Activated T-helper 9 cell treated with anti-CD3 and anti-CD28 coated beads, Interleukin-2, amount 50 U/mL, for 16 hours (primary cell): Measurements from ENCODE around the gene DPYSL3.

Source experiments
- DNase-seq: peaks from one replicate; pipeline ENCODE4 v3.0.0-alpha.2; 2020; ENCODE audit warnings: low read depth

The DPYSL3 gene

DNA sequence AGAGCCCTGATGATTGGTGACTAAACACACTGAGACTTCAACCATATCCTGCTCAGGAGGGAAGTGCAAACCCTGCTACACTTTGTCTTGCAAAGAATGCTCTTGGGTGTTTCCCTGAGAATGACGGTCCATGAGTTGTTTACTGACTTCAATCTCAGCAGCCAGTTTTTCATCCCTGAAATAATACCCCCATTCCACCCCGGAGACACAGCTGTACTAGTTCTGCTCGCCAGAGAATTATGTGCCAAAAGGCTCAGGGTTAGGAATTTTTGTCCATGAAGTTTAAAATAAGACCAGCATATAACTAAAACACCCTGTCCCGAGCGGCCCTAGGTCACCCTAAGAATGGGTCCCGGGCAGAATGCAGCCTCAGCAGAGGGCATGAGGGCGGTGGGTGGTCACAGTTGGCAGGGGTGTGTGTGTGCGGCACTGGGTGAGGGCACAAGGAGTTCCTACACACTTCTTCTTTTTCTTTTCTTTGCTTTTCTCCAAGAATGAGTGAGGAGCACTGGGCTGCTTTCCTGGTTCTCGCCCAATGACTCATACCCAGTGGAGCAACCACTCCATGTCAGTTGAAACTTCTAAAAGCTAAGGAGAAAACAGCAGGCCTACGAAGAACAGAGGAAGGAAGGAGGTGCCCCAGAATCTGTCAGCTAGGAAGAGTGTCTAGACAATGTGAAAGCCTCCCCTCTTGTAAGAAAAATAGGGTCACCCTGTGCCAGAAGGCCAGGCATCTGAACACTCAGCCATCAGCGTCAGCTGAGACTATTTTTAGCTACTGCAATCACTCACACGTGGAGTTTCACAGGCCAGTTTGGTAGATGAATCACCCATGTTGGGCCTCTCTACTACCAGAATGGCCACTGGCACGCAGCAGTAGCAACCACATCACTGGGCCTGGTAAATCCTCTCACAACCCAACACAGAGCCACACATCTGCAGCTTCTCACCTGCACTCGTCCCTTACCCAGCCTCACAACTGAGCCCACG lies 105.9 kb downstream of the DPYSL3 start:
- no peak for DNase-seq

- DNase-seq: no peak
These were observed 109.0 kb downstream of the DPYSL3 start for GRCh38 chr5:147400881-147401280.

DNA sequence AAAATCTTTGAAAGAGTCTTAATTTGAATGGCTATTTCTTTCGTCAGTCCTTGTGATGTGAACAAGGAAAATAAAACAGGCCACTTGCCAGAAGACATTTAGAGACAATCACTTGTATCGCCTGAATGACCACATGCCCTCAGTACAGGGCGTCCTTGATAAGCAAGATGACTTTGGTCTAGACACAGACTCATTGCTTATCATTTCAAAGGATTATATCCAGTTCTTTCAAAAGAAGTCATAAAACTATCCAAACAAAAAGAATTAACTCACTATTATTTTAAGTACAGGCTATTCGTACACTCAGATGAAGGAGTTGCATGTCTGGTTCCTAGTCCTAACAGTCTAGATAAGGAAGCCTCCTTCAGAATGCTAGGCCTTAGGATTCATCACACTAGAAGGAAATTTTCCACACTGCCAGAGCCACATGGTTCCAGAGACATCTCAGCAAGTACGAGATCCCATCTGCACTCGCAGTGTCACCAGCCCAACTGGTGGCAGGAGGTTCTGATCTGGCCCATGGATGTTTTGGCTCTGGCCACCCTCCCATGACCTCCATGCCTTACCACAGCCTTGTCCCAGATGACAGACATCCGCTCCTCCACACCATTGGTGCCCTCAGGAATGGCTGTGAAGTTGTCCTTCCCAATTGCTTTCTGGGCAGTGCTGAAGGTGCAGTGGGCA lies 109.6 kb downstream of the DPYSL3 start:
- no peak for DNase-seq

DNA sequence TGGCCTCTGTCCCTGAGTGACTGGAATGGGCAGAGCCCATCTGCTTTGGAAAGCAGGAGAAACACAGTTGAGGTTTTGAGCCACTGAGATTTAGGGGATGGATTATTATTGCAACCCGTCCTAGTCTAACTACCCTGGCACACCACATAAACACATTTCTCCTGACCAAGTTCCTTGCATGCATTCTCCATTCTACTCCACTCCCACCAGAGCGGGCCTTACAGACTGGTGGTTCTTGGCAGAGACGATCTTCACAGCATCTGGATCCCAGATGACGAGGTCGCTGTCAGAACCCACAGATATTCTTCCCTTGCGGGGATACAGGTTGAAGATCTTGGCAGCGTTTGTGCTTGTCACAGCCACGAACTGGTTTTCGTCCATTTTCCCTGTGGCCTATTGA lies 111.0 kb downstream of the DPYSL3 start:
- no peak for DNase-seq

GRCh38 chr5:147397616-147398015 lies 112.3 kb downstream of the DPYSL3 start:
- no peak for DNase-seq

DNA sequence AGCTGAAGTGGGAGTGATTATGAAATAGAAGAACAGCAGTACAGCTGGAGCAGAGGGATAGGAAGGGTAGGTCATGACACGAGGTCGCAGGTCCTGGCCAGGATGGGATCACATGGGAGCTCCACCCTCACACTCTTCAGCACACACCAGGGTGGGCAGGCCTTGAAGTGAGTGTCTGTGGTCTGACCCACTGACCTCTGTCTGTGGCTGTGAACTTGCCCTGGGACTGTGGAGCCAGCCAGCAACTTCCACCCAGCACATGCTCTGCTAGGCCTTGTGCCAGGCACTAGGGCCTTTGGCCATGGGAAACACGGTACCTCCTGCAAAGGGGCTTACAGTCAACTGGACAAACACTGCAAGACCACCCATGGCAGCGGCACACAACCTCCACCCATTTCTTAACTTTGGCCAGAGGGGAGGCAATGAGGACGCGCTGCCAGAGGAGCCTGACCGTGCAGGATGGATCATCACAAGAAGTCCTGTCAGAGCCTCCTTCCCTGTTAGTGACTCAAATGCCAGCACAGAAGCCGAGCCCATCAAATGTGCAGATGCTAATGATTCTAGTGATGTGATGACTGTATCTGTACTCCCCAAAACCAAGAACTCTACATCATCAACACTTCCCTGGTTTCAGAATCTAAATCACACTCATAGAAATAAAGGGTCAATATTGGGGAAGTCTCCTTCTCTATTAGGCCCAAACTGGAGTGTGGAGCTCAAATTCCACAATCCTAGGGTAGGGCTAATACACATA lies 113.6 kb downstream of the DPYSL3 start:
- DNase-seq: no peak

- DNase-seq: no peak
These were observed 115.8 kb downstream of the DPYSL3 start for GRCh38 chr5:147393874-147394672.

DNA sequence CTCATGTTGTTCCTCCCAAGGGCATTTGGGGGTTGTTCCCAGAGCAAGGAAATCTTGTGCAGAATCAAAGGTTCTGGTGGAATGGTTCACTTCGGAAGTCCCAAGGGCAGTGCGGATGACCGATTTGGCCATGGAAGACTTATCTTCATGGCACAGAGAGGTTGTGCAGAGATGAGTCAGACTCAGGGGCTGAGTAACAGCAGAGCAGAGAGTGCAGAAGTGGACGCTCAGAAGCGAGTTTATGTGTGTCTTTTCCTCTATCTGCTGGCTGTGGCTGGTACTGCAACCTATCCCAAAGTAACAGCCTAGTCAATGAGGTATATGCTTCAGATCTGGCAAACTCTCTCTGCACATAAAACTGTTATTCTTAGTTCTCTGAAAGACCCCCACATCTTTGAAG lies 118.1 kb downstream of the DPYSL3 start:
- no peak for DNase-seq

- DNase-seq: no peak
These were observed 119.1 kb downstream of the DPYSL3 start for GRCh38 chr5:147390654-147391225.

DNA sequence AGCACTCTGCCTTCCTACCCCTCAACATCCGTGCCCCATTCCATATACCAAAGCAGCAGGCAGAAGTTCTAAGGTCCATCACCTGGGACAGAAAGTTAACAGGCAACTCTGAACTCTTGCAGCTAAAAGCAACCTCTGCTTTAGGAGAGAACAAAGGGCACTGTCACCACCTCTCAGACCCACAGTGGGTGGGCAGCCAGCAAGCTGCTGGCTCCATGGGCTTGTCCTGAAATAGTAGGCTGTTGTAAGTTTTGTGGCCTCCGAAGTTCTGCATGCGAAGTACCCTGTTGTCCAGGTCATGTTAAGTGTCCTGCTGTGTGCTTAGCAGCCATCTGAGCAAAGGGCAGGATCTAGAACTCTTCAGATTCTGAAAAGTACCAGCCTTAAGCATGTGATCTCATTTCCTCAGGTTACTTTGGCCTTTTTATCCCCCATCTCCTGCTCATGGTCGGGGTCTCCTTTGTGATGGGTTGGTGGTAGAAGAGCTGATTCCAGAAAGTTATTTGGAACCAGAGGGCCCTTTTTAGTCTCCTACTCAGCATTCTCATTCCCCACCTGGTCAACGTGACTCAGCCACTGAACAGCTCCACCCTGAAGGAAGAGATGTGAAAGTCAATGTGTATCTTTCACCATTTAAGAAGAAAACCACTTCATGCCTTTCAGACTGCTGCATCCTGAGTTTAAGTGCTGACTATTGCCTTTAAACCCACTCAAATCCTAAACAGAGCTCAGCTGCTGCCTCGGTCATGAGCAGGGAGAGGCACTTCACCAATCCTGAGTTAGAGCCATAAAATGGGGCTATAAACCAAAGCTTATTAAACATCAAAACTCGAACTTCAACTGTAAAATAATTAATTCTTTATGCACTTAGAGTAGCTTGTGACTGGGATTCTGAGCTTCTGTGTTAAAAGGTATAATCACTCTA lies 121.4 kb downstream of the DPYSL3 start:
- no peak for DNase-seq

- DNase-seq: no peak
These were observed 122.8 kb downstream of the DPYSL3 start for GRCh38 chr5:147387109-147387508.

- no peak for DNase-seq
These were observed 125.3 kb downstream of the DPYSL3 start for GRCh38 chr5:147384346-147385193.

DNA sequence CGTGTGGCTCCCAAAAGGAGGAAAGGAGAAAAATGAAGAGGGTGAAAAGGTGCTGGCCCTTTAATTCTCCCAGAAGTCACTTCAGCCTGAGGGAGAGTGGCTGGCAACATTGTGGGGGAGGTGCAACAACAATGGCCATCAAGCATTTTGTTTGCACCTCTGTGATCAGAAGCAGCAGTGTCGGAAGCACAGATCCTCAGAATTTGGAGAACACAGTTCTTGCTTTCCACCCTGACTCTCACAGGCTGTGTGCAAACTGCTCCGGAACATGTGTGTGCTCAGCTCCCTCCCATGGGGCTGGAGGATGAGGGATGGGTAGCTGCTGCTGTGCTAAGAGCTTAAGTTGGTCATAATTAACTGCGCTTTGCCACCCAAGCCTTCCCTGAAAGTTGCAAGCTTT lies 127.1 kb downstream of the DPYSL3 start:
- no peak for DNase-seq

GRCh38 chr5:147381555-147381954 lies 128.3 kb downstream of the DPYSL3 start:
- no peak for DNase-seq

- no peak for DNase-seq
These were observed 132.2 kb downstream of the DPYSL3 start for GRCh38 chr5:147377682-147378081.

DNA sequence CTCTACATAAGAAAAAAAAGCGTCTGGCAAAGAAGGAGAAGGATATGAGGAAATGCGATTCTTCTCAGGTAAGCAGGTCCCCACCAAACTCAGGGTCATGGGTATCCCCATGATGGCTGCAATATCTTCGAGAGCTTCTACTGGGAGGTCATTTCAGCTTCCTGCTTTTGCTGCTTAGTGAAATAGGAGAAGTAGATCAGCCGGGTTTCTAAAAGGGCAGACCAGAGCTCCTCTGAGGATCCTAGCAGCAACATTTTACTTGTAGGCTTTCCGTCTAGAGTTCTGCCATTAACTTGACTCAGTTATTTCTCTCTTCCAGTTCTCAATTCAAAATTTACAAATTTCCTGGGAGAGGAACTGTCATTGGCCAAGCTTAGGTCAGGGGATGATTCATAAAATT lies 134.7 kb downstream of the DPYSL3 start:
- no peak for DNase-seq

GRCh38 chr5:147373328-147373727 lies 136.5 kb downstream of the DPYSL3 start:
- DNase-seq: no peak

DNA sequence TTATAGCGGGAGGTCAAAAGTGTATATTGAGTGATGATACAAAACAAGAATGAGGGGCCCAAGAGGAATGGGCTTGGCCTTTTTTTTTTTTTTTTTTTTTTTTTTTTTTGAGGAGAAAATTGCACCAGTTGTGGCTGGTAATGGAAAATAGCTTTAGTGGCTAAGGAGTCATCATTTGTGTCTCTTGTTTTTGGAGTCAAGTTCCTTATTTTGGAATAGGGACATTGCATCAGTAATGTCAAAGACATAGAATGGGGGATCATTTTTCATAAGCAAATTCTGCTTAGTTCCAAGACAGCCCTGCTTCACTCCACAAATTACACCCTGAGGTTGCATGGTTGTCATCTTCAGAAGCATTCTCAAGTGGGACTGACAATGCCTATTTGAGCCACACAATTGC lies 137.7 kb downstream of the DPYSL3 start:
- DNase-seq: no peak

- no peak for DNase-seq
These were observed 138.6 kb downstream of the DPYSL3 start for GRCh38 chr5:147371290-147371689.
